Karpas-422 (cell line): ENCODE data around the gene KRTCAP2. TPM values are rescaled to one million over a fixed set of nuclear protein-coding genes. Genes with fewer than 3 reads are reported as not detected.

Experiments
- DNase-seq: peaks from one replicate; pipeline ENCODE4 v3.0.0-alpha.2; 2015
- H2AFZ ChIP-seq: fragments of 200-600 bp; sonication (generic); 2 replicates; pipeline ENCODE4 v1.6.1; 2014; ENCODE audit warnings: antibody characterized with exemption, low read length, mixed read lengths
- H3K27ac ChIP-seq: fragments of 200-600 bp; sonication (generic); 2 replicates; pipeline ENCODE4 v1.5.1; 2014; ENCODE audit warnings: mild to moderate bottlenecking, low read length, moderate library complexity
- H3K27me3 ChIP-seq: fragments of 200-600 bp; sonication (generic); 2 replicates; pipeline ENCODE4 v1.6.1; 2014; ENCODE audit warnings: low read length, mixed read lengths
- H3K36me3 ChIP-seq: fragments of 200-600 bp; sonication (generic); 2 replicates; pipeline ENCODE4 v1.6.1; 2014; ENCODE audit warnings: low read length, mixed read lengths; ENCODE audit not compliant: insufficient read depth
- H3K4me1 ChIP-seq: fragments of 200-600 bp; sonication (generic); 2 replicates; pipeline ENCODE4 v1.6.1; 2014; ENCODE audit warnings: mild to moderate bottlenecking, low read length, mixed read lengths
- H3K4me2 ChIP-seq: fragments of 200-600 bp; sonication (generic); 2 replicates; pipeline ENCODE4 v1.6.1; 2014; ENCODE audit warnings: low read length, low read depth, mild to moderate bottlenecking; ENCODE audit not compliant: poor library complexity, severe bottlenecking
- H3K4me3 ChIP-seq: fragments of 200-600 bp; sonication (generic); 2 replicates; pipeline ENCODE4 v1.5.1; 2014; ENCODE audit warnings: mild to moderate bottlenecking, antibody characterized with exemption, low read length, mixed read lengths
- H3K79me2 ChIP-seq: fragments of 200-600 bp; sonication (generic); 2 replicates; pipeline ENCODE4 v1.6.1; 2014; ENCODE audit warnings: mild to moderate bottlenecking, low read length, mixed read lengths
- H3K9ac ChIP-seq: fragments of 200-600 bp; sonication (generic); 2 replicates; pipeline ENCODE4 v1.6.0; 2014; ENCODE audit warnings: low read length
- H3K9me2 ChIP-seq: fragments of 200-600 bp; sonication (generic), shearing (Covaris generic); replicated peaks from 2 replicates; pipeline ENCODE4 v1.6.0; 2014; ENCODE audit warnings: mild to moderate bottlenecking, low read length, moderate library complexity; ENCODE audit not compliant: insufficient read depth
- H3K9me3 ChIP-seq: fragments of 300-700, 200-600 bp; sonication (generic); 2 replicates; pipeline ENCODE4 v1.6.1; 2014; ENCODE audit warnings: low read length, mixed read lengths
- H4K20me1 ChIP-seq: fragments of 200-600 bp; sonication (generic); 2 replicates; pipeline ENCODE4 v1.6.1; 2014; ENCODE audit warnings: mild to moderate bottlenecking, antibody characterized with exemption, low read length, low read depth; ENCODE audit not compliant: insufficient read depth
- total RNA-seq: library from RNA; depleted of rRNA; stranded (reverse); fragments of >200 nt; shearing (Covaris generic); gene quantifications from 2 replicates; pipeline ENCODE4 v1.2.3, GENCODE V29; 2014; ENCODE audit warnings: low replicate concordance

KRTCAP2 gene
- total RNA-seq, 1 experiment from 2014 or later, result 400 TPM

DNA sequence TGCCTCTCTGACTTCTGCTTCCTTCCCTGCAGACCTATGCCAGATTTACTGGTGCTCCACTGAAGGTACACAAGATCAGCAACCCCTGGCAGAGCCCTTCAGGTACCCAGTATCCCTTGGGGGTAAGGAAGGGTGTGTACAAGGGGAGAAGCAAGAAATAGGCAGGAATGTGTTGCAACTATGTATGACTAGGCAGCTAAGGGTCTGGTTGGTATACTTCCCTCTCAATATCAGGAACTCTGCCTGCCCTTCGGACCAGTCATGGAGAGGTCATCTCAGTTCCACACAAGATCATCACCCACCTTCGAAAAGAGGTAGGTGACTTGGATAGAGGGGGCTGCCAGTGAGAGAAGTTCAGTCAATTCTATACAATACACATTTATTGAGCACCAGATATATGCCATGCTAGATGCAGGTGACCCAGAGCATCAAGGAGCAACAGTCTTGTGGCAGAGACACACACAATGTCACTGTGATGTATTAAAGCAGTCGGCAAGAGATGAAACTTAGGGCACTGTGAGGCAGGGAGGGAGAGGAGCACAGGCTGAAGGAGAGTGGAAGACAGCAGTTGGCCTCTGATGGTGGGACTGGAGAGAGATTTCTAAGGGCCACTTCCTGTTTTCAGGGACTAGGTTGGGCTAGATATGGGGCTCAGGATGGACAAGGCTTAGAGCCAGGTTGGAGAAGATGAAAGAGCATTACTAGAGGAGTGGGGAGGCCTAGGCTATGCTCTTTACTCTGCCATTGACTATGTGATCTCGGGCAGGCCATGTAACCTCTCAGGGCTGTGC is 37.4 kb upstream of the KRTCAP2 start:
- H3K4me3 ChIP-seq, result peak overlapping the region; percentile 99
- H3K4me1 ChIP-seq, result peaks cover 29% of the 10 kb centered on the region
- no peaks in the 10 kb centered on the region for H3K9me3 ChIP-seq
- H3K9ac ChIP-seq, result peak overlapping the region; percentile 92
- peaks cover 16% of the 10 kb centered on the region for H3K79me2 ChIP-seq
- no peak overlapping the region for H2AFZ ChIP-seq
- H3K36me3 ChIP-seq, result no peaks in the 10 kb centered on the region
- H3K27ac ChIP-seq, result no peak overlapping the region
- H3K27me3 ChIP-seq, result no peaks in the 10 kb centered on the region
- no peak for DNase-seq
- H4K20me1 ChIP-seq, result no peaks in the 10 kb centered on the region
- H3K9me2 ChIP-seq, result no peaks in the 10 kb centered on the region
- peak overlapping the region; percentile 98 for H3K4me2 ChIP-seq

DNA sequence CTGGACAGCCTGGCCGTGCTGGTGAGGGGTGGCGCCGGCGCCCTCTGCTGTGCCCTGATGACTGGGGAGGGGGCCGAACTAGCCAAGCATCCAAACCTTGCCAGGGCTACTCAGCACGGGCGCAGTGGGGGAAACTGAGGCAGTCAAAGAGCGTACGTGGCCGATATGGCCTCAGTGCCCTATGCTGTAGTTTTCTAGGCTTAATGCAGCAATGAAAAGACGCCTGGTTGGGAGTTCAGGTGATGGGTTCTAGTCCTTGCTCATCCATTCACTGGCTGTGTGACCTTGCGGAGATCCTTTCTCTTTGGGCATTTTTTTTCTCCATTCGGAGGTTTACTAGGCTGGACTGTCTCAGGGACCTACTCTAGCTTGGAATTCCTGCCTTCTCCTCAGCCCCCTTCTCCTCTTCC is 36.2 kb upstream of the KRTCAP2 start:
- Histone ChIP-seq H3K79me2 (peaks cover 16% of the 10 kb centered on the region), H3K4me3 (peak overlapping the region; percentile 99), H2AFZ (0 out of 2 replicates have a peak overlapping the region, but pooled peaks have one; percentile 81), H3K36me3 (no peaks in the 10 kb centered on the region), H4K20me1 (no peaks in the 10 kb centered on the region), H3K9ac (peak overlapping the region; percentile 92), H3K9me2 (no peaks in the 10 kb centered on the region), H3K4me2 (peak overlapping the region; percentile 98), H3K4me1 (peaks cover 29% of the 10 kb centered on the region), H3K27me3 (no peaks in the 10 kb centered on the region), H3K9me3 (no peaks in the 10 kb centered on the region), H3K27ac (peak overlapping the region; percentile 19; the same call in 1 of the 2 replicates)
- DNase-seq, result no peak

DNA sequence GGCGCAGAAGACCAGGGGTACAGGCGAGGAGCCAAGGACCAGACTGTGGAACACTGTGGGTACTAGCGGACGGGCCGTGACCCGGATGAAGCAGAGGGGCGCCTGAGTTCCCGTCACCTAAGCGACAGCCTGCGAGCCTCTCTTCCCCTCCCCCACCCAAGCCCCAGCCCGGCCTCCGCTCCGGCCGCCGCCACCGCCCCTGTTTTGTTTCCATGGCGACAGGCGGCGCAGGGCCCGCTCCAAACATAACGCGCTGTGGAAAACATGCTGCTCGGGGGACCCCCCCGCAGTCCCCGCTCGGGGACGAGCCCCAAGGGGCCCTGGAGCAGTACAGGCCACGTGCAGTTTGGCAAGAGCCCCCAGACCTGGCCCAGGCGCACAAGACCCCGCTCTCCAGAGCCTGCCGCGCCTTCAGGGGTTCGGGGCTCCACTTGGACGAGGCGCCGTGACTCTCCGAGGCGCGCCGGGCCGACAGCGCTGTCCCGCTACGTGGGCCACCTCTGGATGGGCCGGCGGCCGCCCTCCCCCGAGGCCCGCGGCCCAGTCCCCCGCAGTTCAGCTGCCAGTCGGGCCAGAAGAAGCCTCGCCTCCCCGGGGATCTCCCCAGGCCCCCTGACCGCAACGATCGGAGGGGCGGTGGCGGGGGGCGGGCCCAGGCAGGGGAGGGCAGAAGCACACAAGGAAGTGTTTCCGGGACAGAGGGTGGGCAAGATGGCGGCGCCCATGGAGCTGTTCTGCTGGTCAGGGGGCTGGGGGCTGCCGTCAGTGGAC is 35.6 kb upstream of the KRTCAP2 start, which contains the start of gene MTX1:
MTX1 (plus strand) TSS at position 155 of the 771 bp plus-strand sequence; CDS start at position 265, 110 bp downstream.
- Histone ChIP-seq H3K9me2 (no peaks in the 10 kb centered on the region), H3K27me3 (no peaks in the 10 kb centered on the region), H3K4me1 (peaks cover 29% of the 10 kb centered on the region), H3K79me2 (peaks cover 16% of the 10 kb centered on the region), H4K20me1 (no peaks in the 10 kb centered on the region), H3K27ac (peak within 1 kb of the TSS; percentile 86), H3K4me2 (peak within 1 kb of the TSS; percentile 98), H3K9ac (peak within 1 kb of the TSS; percentile 92), H3K36me3 (no peaks in the 10 kb centered on the region), H3K4me3 (peak within 1 kb of the TSS; percentile 99), H2AFZ (peak within 1 kb of the TSS; percentile 81), H3K9me3 (no peaks in the 10 kb centered on the region)
- peak; percentile 95 for DNase-seq

DNA sequence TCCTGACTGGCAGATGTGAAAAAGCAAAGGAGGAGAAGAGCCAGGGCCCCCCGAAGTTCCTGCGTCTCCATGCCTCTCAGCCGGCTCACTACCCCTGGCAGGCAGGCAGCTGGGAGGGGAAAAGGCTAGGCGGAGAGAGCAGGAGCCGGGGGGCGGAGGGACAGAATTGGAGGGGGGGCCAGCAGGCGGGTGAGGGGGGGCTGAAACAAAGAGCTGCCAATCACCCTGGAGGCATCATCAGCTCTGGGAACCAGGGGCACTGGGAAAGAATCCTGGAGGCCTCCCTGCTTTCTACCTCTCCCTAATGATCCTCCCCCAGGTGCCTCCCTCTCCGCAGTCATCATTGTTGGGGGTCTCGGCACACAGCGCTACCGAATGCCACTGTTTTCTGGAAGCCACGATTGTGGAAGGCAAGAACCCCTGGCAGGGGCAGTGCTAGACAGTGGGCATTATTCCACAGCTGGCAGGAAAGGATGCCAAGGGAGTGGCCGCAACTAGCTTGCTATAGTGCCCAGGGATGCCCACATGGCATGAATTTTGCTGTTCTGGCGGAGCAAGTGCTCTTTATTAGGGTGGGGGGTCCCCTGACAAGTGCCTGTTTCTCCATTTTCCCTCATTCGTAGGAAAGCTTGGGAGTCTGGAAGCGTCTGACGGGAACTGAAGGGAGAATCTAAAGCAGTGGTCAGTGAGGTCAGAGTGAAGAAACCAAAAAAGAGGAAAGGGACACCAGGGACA is 34.9 kb upstream of the KRTCAP2 start, which contains the start of gene THBS3:
THBS3 (minus strand) TSS at position 92 of the 735 bp plus-strand sequence; CDS start at position 71, 21 bp downstream.
- Histone ChIP-seq H3K4me1 (peaks cover 29% of the 10 kb centered on the region), H3K36me3 (no peaks in the 10 kb centered on the region), H3K27ac (peak within 1 kb of the TSS; percentile 86), H3K9me3 (no peaks in the 10 kb centered on the region), H2AFZ (peak within 1 kb of the TSS; percentile 81), H3K4me3 (peak within 1 kb of the TSS; percentile 99), H3K4me2 (peak within 1 kb of the TSS; percentile 98), H3K27me3 (no peaks in the 10 kb centered on the region), H3K79me2 (peaks cover 16% of the 10 kb centered on the region), H3K9me2 (no peaks in the 10 kb centered on the region), H3K9ac (peak within 1 kb of the TSS; percentile 92), H4K20me1 (no peaks in the 10 kb centered on the region)
- no peak for DNase-seq

DNA sequence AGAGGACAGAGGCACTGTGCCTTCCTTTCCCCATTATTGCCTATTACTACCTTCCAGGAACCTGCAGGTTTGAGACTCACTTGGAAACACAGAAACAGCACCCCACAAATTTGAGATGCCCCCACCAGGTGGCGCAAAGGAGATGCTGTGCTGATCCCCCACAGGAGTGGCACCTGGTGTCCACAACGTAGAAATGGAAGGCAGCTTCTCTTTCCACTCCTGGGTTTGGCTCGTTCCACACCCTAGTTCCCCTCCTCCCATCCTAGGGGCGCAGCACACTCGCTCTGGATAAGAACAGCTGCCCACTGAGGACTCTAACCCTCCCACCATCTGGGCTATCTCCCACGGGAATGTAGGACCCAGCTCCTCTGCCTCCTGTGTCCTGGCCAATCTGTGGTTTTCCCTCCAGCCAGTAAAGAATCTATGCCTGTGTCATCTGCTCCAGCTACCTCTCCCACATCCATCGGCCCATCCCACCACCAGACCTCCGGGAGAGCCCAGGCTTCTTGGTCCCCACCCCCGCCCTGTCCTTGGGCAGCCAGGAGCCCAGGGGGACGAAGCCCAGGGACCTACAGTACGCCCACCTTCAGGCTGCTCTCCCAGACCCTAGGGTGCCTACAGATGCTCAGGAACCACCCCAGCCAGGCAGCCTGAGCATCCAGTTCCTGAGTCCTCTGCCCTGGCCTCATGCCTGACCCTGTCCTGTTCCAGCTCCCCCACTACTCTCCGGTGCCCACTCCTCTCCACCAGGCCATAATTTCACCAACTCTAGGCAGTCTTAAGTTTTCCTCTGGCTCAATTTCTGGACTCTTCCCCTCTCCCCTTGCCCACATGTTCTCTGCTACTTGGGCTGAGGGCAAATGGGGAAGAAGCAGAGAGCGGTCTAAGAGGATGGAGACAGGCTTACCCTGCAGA is 34.0 kb upstream of the KRTCAP2 start:
- Histone ChIP-seq H2AFZ (peak overlapping the region; percentile 39; the same call in 1 of the 2 replicates), H3K27ac (peak overlapping the region; percentile 57), H3K9me3 (no peaks in the 10 kb centered on the region), H3K9me2 (no peaks in the 10 kb centered on the region), H3K4me3 (peak overlapping the region; percentile 38; the same call in 1 of the 2 replicates), H3K36me3 (no peaks in the 10 kb centered on the region), H3K27me3 (no peaks in the 10 kb centered on the region), H3K9ac (peak overlapping the region; percentile 59), H3K4me1 (peaks cover 29% of the 10 kb centered on the region), H4K20me1 (no peaks in the 10 kb centered on the region), H3K79me2 (peaks cover 16% of the 10 kb centered on the region), H3K4me2 (peak overlapping the region; percentile 98)
- DNase-seq, result peak; percentile 96

DNA sequence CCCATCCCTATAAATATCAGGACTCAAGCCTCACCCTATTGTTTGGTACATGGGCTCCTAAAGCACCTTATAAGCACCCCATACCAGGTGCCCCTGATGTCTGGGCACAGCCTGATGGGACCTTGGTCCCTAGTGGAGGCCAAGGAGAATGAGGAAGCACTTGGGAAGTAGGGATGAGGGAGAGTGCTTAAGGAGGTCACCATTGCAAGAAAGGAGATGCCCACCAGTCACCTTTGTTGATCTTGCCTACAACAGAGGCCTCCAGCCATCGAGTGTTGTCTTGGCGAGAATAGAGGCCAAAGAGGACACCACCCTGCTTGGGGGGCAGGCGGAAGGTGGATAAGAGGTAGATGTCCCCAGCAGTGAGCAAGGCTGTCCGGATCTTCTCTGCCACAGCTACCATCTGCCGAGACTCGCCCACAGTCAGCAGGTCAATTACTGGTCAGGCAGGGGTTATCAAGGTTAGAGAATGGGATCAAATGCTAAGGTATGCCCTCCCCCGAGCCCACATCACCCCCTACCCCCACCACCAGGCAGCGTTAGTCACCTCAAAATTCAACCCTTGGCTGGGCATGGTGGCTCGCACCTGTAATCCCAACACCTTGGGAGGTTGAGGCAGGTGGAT is 33.0 kb upstream of the KRTCAP2 start:
- H3K27me3 ChIP-seq, result no peaks in the 10 kb centered on the region
- H2AFZ ChIP-seq, result no peak overlapping the region
- no peak overlapping the region for H3K4me3 ChIP-seq
- no peak overlapping the region for H3K9ac ChIP-seq
- no peaks in the 10 kb centered on the region for H3K36me3 ChIP-seq
- no peak overlapping the region for H3K4me2 ChIP-seq
- H3K4me1 ChIP-seq, result peaks cover 29% of the 10 kb centered on the region
- peaks cover 16% of the 10 kb centered on the region for H3K79me2 ChIP-seq
- H4K20me1 ChIP-seq, result no peaks in the 10 kb centered on the region
- no peaks in the 10 kb centered on the region for H3K9me2 ChIP-seq
- no peaks in the 10 kb centered on the region for H3K9me3 ChIP-seq
- H3K27ac ChIP-seq, result no peak overlapping the region
- DNase-seq, result no peak

DNA sequence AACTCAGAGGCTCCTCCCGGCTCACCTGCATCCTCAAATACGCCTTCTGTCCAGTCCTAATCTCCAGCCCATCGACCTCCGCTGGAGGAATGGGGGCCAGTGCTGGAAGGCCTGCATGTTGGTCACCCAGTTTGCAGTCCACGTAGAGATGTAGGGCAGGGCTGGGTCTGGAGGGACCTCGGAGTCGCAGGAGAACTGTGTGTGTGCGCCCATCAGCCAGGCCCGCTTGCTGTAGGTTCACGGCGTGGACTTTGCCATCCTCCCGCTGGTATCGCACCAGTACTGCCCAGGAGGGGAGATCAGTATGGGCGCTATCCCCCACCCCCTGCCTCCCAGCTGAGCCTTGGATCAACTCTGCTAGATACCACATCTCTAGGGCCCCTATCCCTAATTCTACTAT is 31.9 kb upstream of the KRTCAP2 start:
- H3K4me3 ChIP-seq, result no peak overlapping the region
- H4K20me1 ChIP-seq, result no peaks in the 10 kb centered on the region
- peaks cover 9% of the 10 kb centered on the region for H3K79me2 ChIP-seq
- H3K9ac ChIP-seq, result no peak overlapping the region
- H2AFZ ChIP-seq, result no peak overlapping the region
- no peak for DNase-seq
- H3K9me3 ChIP-seq, result no peaks in the 10 kb centered on the region
- H3K36me3 ChIP-seq, result no peaks in the 10 kb centered on the region
- no peaks in the 10 kb centered on the region for H3K27me3 ChIP-seq
- peaks cover 22% of the 10 kb centered on the region for H3K4me1 ChIP-seq
- no peak overlapping the region for H3K4me2 ChIP-seq
- H3K9me2 ChIP-seq, result no peaks in the 10 kb centered on the region
- H3K27ac ChIP-seq, result no peak overlapping the region
